ENCODE measurements around the gene OGFR.

GRCh38 chr20:62816884-62817873 is 12.5 kb downstream of the OGFR start, which contains the start of gene COL9A3:
- no peak for TF ChIP-seq CTCF (conservative IDR thresholded peaks at IDR 0.05)
- no peak for TF ChIP-seq EZH2 (IDR thresholded peaks at IDR 0.05; ENCODE audit: low read depth)
